HepG2 (cell line): ENCODE results near the gene PIGX. TPM values are rescaled to one million over a fixed set of nuclear protein-coding genes. Genes with fewer than 3 reads are reported as not detected.

ENCODE experiments used
- DNMT3B ChIP-seq: conservative IDR thresholded peaks from 2 replicates; pipeline ENCODE4 v1.6.1; 2016; ENCODE audit warnings: missing biosample characterization, control low read depth
- ETV5 ChIP-seq: IDR thresholded peaks from 2 replicates; pipeline ENCODE4 v1.6.1; 2018; ENCODE audit warnings: missing biosample characterization, missing genetic modification reagents, inconsistent platforms, borderline replicate concordance
- FOXA3 ChIP-seq: IDR thresholded peaks from 2 replicates; pipeline ENCODE4 v1.6.1; 2016; ENCODE audit warnings: missing genetic modification reagents, missing compliant biosample characterization
- FOXC1 ChIP-seq: sonication (generic); formaldehyde crosslinking; IDR thresholded peaks from 2 replicates; pipeline ENCODE4 v1.8.0; 2022; ENCODE audit warnings: mild to moderate bottlenecking, missing genetic modification reagents, borderline replicate concordance
- JUND ChIP-seq: sonication (generic); formaldehyde crosslinking; IDR thresholded peaks from 2 replicates; pipeline ENCODE4 v1.8.0; 2022; ENCODE audit warnings: mild to moderate bottlenecking, missing genetic modification reagents
- MBNL3 ChIP-seq: fragments of 250-450 bp; sonication (Bioruptor Pico); conservative IDR thresholded peaks from 2 replicates; pipeline ENCODE4 v1.8.0; 2022; ENCODE audit warnings: mild to moderate bottlenecking, inconsistent platforms
- NFRKB ChIP-seq: fragments of 450-650 bp; IDR thresholded peaks from 2 replicates; pipeline ENCODE4 v1.6.1; 2017
- NFYB ChIP-seq: sonication (generic); formaldehyde crosslinking; IDR thresholded peaks from 2 replicates; pipeline ENCODE4 v1.4.0; 2020; ENCODE audit warnings: missing genetic modification reagents
- PTBP1 ChIP-seq: fragments of 200-400 bp; formaldehyde crosslinking; IDR thresholded peaks from 2 replicates; pipeline ENCODE4 v1.6.1; 2018; ENCODE audit warnings: low read length, low read depth; ENCODE audit not compliant: poor library complexity, severe bottlenecking
- RBM22 ChIP-seq: fragments of 200-400 bp; formaldehyde crosslinking; optimal IDR thresholded peaks from 2 replicates; pipeline ENCODE3; 2017; ENCODE audit warnings: mild to moderate bottlenecking, low read length, moderate library complexity
- TEAD3 ChIP-seq: optimal IDR thresholded peaks from 2 replicates; pipeline ENCODE3; 2016; ENCODE audit warnings: borderline replicate concordance
- YEATS2 ChIP-seq: sonication (generic); formaldehyde crosslinking; IDR thresholded peaks from 2 replicates; pipeline ENCODE4 v1.4.0; 2020; ENCODE audit warnings: missing genetic modification reagents, borderline replicate concordance
- ZBTB21 ChIP-seq: sonication (generic); formaldehyde crosslinking; IDR thresholded peaks from 2 replicates; pipeline ENCODE4 v1.4.0; 2020; ENCODE audit warnings: missing genetic modification reagents
- ZNF230 ChIP-seq: sonication (generic); formaldehyde crosslinking; IDR thresholded peaks from 2 replicates; pipeline ENCODE4 v1.4.0; 2020; ENCODE audit warnings: mild to moderate bottlenecking, missing genetic modification reagents
- ZNF543 ChIP-seq: sonication (generic); formaldehyde crosslinking; IDR thresholded peaks from 2 replicates; pipeline ENCODE4 v1.4.0; 2020; ENCODE audit warnings: mild to moderate bottlenecking, missing genetic modification reagents
- ZNF75D ChIP-seq: sonication (generic); formaldehyde crosslinking; IDR thresholded peaks from 2 replicates; pipeline ENCODE4 v1.8.1; 2023; ENCODE audit warnings: missing genetic modification reagents, mild to moderate bottlenecking, borderline replicate concordance
- ZNF790 ChIP-seq: sonication (generic); formaldehyde crosslinking; IDR thresholded peaks from 2 replicates; pipeline ENCODE4 v1.8.0; 2022; ENCODE audit warnings: missing genetic modification reagents, mild to moderate bottlenecking, borderline replicate concordance
- polyA plus RNA-seq, 8 experiments: library from polyadenylated mRNA; depleted of rRNA in 3 of 8; stranded (reverse) in 7 of 8; unstranded in 1 of 8; fragments of >200 nt; fragmentation: Illumina TruSeq in 4 of 8; extraction: Trizol in 4 of 8; gene quantifications; 2 replicates each; pipeline versions ENCODE4 v1.2.1 to v1.2.3, GENCODE V29; 2011 to 2016; ENCODE audit warnings: low read depth in 4 of 8, missing spikeins in 1 of 8, mixed read lengths in 1 of 8; ENCODE audit not compliant: insufficient read depth in 1 of 8
- total RNA-seq, 5 experiments: library from RNA; depleted of rRNA; stranded (reverse); fragments of >200 nt; fragmentation: Illumina TruSeq; extraction: Trizol; gene quantifications; 2 replicates each; pipeline ENCODE4 v1.2.3, GENCODE V29; 2016; ENCODE audit warnings: low read depth in 1 of 5
- TF ChIP-seq, protein P1 (sequence below): sonication (generic); formaldehyde crosslinking; IDR thresholded peaks from 2 replicates; pipeline ENCODE4 v1.5.0; 2020; ENCODE audit warnings: missing genetic modification reagents
- TF ChIP-seq, protein P2 (sequence below): sonication (generic); formaldehyde crosslinking; IDR thresholded peaks from 2 replicates; pipeline ENCODE4 v1.4.0; 2020; ENCODE audit warnings: missing genetic modification reagents, mild to moderate bottlenecking, borderline replicate concordance
- TF ChIP-seq, protein P3 (sequence below): sonication (generic); IDR thresholded peaks from 2 replicates; pipeline ENCODE4 v1.6.1; 2016; ENCODE audit warnings: low read depth, borderline replicate concordance
- TF ChIP-seq, protein P4 (sequence below): sonication (generic); formaldehyde crosslinking; IDR thresholded peaks from 2 replicates; pipeline ENCODE4 v1.5.0; 2020; ENCODE audit warnings: mild to moderate bottlenecking, low read depth, missing genetic modification reagents, borderline replicate concordance

The PIGX gene
- total and polyA plus RNA-seq, 2 of the 13 experiments (the other 11 are each of a cell fraction or from before 2014, with no cell fraction given) = 13.2 to 21.3 TPM

DNA sequence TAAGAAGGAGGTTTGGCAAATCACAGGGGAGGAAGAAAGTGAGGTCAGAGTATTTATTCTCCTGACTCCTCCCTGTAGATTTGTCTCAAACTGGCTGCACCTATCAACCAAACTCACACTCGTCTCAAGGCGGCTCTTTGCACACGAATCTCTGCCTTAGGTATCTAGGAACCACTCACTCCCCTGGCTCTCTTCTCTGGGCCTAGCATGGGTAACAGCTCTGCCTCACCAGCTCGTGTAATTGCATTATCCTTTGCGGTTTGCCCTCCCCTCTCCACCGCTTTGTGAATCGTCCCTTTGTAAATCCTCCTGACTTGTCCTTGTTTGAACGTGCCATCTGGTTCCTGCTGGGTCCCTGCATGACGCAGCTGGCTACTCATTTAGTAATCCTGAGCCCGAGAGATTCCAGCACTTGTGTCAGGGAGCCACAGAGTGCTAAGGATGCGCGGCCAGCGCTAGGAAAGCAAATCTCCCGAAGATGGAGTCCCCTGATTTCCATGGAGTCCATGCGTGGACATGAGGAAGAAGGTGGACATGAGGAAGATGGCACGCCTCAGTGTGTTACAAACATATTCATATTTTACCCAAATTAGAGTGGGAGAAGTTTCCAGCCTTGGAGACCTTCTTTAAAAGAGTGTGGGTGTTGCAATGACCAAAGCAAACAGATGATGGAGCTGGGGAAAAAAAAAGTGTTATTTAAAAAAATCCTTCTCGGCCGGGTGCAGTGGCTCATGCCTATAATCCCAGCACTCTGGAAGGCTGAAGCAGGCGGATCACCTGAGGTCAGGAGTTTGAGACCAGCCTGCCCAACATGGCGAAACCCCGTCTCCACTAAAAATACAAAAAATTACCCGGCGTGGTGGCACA lies 45.9 kb upstream of the PIGX start (continued):
- TF ChIP-seq MBNL3 (CRISPR knock-in tag) = no peak
- peak; percentile 58; the same call in 1 of the 2 replicates for TF ChIP-seq ZBTB21 (CRISPR knock-in tag)
- TF ChIP-seq, protein P1, sequence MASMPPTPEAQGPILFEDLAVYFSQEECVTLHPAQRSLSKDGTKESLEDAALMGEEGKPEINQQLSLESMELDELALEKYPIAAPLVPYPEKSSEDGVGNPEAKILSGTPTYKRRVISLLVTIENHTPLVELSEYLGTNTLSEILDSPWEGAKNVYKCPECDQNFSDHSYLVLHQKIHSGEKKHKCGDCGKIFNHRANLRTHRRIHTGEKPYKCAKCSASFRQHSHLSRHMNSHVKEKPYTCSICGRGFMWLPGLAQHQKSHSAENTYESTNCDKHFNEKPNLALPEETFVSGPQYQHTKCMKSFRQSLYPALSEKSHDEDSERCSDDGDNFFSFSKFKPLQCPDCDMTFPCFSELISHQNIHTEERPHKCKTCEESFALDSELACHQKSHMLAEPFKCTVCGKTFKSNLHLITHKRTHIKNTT (CRISPR knock-in tag) = no peak
- TF ChIP-seq, protein P2, sequence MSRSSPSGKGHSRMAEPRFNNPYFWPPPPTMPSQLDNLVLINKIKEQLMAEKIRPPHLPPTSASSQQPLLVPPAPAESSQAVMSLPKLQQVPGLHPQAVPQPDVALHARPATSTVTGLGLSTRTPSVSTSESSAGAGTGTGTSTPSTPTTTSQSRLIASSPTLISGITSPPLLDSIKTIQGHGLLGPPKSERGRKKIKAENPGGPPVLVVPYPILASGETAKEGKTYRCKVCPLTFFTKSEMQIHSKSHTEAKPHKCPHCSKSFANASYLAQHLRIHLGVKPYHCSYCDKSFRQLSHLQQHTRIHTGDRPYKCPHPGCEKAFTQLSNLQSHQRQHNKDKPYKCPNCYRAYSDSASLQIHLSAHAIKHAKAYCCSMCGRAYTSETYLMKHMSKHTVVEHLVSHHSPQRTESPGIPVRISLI (CRISPR knock-in tag) = peak; percentile 74; the same call in 1 of the 2 replicates
- no peak for TF ChIP-seq PTBP1
- TF ChIP-seq, protein P3, sequence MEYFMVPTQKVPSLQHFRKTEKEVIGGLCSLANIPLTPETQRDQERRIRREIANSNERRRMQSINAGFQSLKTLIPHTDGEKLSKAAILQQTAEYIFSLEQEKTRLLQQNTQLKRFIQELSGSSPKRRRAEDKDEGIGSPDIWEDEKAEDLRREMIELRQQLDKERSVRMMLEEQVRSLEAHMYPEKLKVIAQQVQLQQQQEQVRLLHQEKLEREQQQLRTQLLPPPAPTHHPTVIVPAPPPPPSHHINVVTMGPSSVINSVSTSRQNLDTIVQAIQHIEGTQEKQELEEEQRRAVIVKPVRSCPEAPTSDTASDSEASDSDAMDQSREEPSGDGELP = peak; percentile 78; the same call in 1 of the 2 replicates
- TF ChIP-seq YEATS2 (CRISPR knock-in tag) = no peak
- no peak for TF ChIP-seq NFYB
- no peak for TF ChIP-seq ZNF790 (CRISPR knock-in tag)
- TF ChIP-seq ZNF543 (CRISPR knock-in tag) = no peak
- no peak for TF ChIP-seq JUND (CRISPR knock-in tag)
- TF ChIP-seq FOXA3 = 0 out of 2 replicates have a peak, but pooled peaks have one; percentile 40
- TF ChIP-seq DNMT3B (CRISPR knock-in tag) = no peak
- no peak for TF ChIP-seq ZNF230
- TF ChIP-seq ZNF75D (CRISPR knock-in tag) = no peak
- peak; percentile 55; the same call in 1 of the 2 replicates for TF ChIP-seq ETV5 (CRISPR knock-in tag)
- TF ChIP-seq TEAD3 (CRISPR knock-in tag) = peak; percentile 43
- TF ChIP-seq, protein P4, sequence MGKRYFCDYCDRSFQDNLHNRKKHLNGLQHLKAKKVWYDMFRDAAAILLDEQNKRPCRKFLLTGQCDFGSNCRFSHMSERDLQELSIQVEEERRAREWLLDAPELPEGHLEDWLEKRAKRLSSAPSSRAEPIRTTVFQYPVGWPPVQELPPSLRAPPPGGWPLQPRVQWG (CRISPR knock-in tag) = no peak
- no peak for TF ChIP-seq FOXC1 (CRISPR knock-in tag)
- no peak for TF ChIP-seq RBM22
- TF ChIP-seq NFRKB = no peak
